ENCODE results near the gene KLHL22.

Gene KLHL22

DNA sequence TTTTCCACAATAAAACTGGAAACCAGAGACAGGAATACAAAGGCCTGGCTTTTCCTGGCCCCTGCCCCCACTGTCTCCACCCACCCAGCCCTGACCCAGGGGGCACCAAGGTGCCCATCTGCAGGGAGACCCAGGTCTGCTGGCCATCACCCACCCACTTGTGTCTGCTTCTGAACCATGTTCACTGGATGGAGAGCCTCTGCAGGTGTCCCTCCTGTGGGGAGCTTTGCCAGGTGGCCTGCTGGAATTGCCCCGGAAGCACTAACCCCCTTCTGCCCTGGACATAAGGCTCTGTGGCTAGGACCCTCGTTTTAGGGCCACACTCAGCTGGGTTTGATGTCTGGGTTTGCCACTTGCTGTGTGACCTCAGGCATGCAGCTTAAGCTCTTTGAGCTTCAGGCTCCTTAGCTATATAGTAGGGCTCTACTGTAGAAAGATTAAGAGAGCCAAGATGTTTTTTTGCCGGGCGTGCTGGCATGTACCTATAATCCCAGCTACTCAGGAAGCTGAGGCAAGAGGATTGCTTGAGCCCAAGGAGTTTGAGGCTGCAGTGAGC lies 61.8 kb downstream of the KLHL22 start:
- no peaks in the 10 kb centered on the region for H3K79me2 ChIP-seq (ENCODE audit: insufficient read depth, low read length)
- no peaks in the 10 kb centered on the region for H3K27me3 ChIP-seq (ENCODE audit: insufficient read depth, low read length, poor library complexity, severe bottlenecking)
- no peaks in the 10 kb centered on the region for H3K9me2 ChIP-seq (replicated peaks; ENCODE audit: low read depth, low read length)
- H4K20me1 ChIP-seq (ENCODE audit: insufficient read depth, low read length, poor library complexity, severe bottlenecking): no peaks in the 10 kb centered on the region
- TF ChIP-seq EZH2phosphoT487 (IDR thresholded peaks at IDR 0.05; ENCODE audit: borderline replicate concordance): no peak
- TF ChIP-seq, protein P1, sequence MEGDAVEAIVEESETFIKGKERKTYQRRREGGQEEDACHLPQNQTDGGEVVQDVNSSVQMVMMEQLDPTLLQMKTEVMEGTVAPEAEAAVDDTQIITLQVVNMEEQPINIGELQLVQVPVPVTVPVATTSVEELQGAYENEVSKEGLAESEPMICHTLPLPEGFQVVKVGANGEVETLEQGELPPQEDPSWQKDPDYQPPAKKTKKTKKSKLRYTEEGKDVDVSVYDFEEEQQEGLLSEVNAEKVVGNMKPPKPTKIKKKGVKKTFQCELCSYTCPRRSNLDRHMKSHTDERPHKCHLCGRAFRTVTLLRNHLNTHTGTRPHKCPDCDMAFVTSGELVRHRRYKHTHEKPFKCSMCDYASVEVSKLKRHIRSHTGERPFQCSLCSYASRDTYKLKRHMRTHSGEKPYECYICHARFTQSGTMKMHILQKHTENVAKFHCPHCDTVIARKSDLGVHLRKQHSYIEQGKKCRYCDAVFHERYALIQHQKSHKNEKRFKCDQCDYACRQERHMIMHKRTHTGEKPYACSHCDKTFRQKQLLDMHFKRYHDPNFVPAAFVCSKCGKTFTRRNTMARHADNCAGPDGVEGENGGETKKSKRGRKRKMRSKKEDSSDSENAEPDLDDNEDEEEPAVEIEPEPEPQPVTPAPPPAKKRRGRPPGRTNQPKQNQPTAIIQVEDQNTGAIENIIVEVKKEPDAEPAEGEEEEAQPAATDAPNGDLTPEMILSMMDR (conservative IDR thresholded peaks at IDR 0.05; ENCODE audit: low read length): no peak
- no peaks in the 10 kb centered on the region for H3F3A ChIP-seq (ENCODE audit: low read depth)
- H3K9ac ChIP-seq (ENCODE audit: low read depth, low read length, poor library complexity, severe bottlenecking): no peak overlapping the region
- no peak overlapping the region for H3K4me2 ChIP-seq (ENCODE audit: low read depth, low read length, poor library complexity, severe bottlenecking)
- H3K9me3 ChIP-seq (ENCODE audit: insufficient read depth, low read depth, low read length): no peaks in the 10 kb centered on the region
- H2AFZ ChIP-seq (ENCODE audit: low read length): no peak overlapping the region
- H3K36me3 ChIP-seq (ENCODE audit: insufficient read depth, low read length): no peaks in the 10 kb centered on the region
- H3K4me1 ChIP-seq (ENCODE audit: insufficient read depth, low read length, poor library complexity, severe bottlenecking): no peaks in the 10 kb centered on the region
- H3K4me3 ChIP-seq (ENCODE audit: low read length, poor library complexity, severe bottlenecking): no peak overlapping the region

DNA sequence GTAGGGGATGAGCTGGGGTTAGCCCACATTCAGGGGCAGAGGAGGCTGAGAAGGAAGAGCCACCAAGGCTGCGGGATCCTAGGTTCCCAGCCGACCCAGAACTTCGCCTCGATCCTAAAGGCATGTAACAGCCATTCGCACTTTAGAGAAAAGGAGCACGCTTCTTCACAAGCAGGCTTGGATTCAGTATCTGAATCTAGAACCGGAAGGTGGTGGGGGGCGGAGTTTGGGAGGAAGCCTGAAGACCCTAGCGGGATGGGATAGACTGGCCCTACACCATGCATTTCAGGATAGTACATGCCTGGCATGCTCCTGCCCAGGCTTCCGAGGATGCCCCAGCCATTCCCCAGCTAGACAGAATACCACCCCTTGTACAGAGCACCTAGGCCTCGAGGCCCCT lies 62.4 kb downstream of the KLHL22 start:
- no peak overlapping the region for H2AFZ ChIP-seq (ENCODE audit: low read length)
- H3K4me3 ChIP-seq (ENCODE audit: low read length, poor library complexity, severe bottlenecking): no peak overlapping the region
- H3K9ac ChIP-seq (ENCODE audit: low read depth, low read length, poor library complexity, severe bottlenecking): no peak overlapping the region
- no peaks in the 10 kb centered on the region for H3K36me3 ChIP-seq (ENCODE audit: insufficient read depth, low read length)
- H3K4me1 ChIP-seq (ENCODE audit: insufficient read depth, low read length, poor library complexity, severe bottlenecking): no peaks in the 10 kb centered on the region
- TF ChIP-seq, protein P1 (conservative IDR thresholded peaks at IDR 0.05; ENCODE audit: low read length): no peak
- no peak for TF ChIP-seq EZH2phosphoT487 (IDR thresholded peaks at IDR 0.05; ENCODE audit: borderline replicate concordance)
- no peaks in the 10 kb centered on the region for H4K20me1 ChIP-seq (ENCODE audit: insufficient read depth, low read length, poor library complexity, severe bottlenecking)
- no peaks in the 10 kb centered on the region for H3K27me3 ChIP-seq (ENCODE audit: insufficient read depth, low read length, poor library complexity, severe bottlenecking)
- H3K79me2 ChIP-seq (ENCODE audit: insufficient read depth, low read length): no peaks in the 10 kb centered on the region
- H3K9me2 ChIP-seq (replicated peaks; ENCODE audit: low read depth, low read length): no peaks in the 10 kb centered on the region
- H3K9me3 ChIP-seq (ENCODE audit: insufficient read depth, low read depth, low read length): no peaks in the 10 kb centered on the region
- no peak overlapping the region for H3K4me2 ChIP-seq (ENCODE audit: low read depth, low read length, poor library complexity, severe bottlenecking)
- no peaks in the 10 kb centered on the region for H3F3A ChIP-seq (ENCODE audit: low read depth)

DNA sequence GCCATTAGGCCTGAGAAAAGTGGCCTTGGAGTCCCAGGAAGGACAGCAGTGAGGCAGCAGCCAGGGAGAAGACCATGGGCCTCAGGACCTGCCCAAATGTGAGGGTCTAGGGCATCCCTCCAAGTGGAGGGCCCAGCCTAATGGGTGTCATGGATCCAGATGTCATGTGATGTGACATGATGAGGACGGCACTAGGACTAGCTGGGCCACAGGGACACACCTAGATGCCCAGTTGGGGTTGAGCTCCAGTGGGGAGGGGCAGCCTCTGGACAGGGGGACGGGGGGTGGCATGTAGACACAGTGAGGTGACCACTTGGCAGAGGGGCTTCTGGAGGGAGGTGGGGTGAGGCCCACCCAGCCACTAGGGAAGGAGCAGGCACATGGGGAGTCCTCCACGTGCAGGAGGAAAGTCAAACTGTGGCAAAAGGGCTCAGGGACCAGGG lies 63.3 kb downstream of the KLHL22 start:
- Histone ChIP-seq H3K9me3 (ENCODE audit: insufficient read depth, low read depth, low read length) (no peaks in the 10 kb centered on the region), H3K9me2 (replicated peaks; ENCODE audit: low read depth, low read length) (no peaks in the 10 kb centered on the region), H3K4me2 (ENCODE audit: low read depth, low read length, poor library complexity, severe bottlenecking) (no peak overlapping the region), H3K27me3 (ENCODE audit: insufficient read depth, low read length, poor library complexity, severe bottlenecking) (no peaks in the 10 kb centered on the region), H2AFZ (ENCODE audit: low read length) (no peak overlapping the region), H3K9ac (ENCODE audit: low read depth, low read length, poor library complexity, severe bottlenecking) (no peak overlapping the region), H4K20me1 (ENCODE audit: insufficient read depth, low read length, poor library complexity, severe bottlenecking) (no peaks in the 10 kb centered on the region), H3K79me2 (ENCODE audit: insufficient read depth, low read length) (no peaks in the 10 kb centered on the region), H3F3A (ENCODE audit: low read depth) (no peaks in the 10 kb centered on the region), H3K4me1 (ENCODE audit: insufficient read depth, low read length, poor library complexity, severe bottlenecking) (no peaks in the 10 kb centered on the region), H3K36me3 (ENCODE audit: insufficient read depth, low read length) (no peaks in the 10 kb centered on the region), H3K4me3 (ENCODE audit: low read length, poor library complexity, severe bottlenecking) (no peak overlapping the region)
- TF ChIP-seq, protein P1 (conservative IDR thresholded peaks at IDR 0.05; ENCODE audit: low read length): no peak
- no peak for TF ChIP-seq EZH2phosphoT487 (IDR thresholded peaks at IDR 0.05; ENCODE audit: borderline replicate concordance)

Data from Loucy (cell line).